Endothelial cell of umbilical vein (primary cell): ENCODE measurements around the gene ADGRL3. TPM values are rescaled to one million over a fixed set of nuclear protein-coding genes. Genes with fewer than 3 reads are reported as not detected.

Experiments used
- BruUV-seq: library from RNA; stranded (reverse); fragments of 400-500 nt; replicated peaks from 2 replicates; lab custom pipeline; 2021; lab: Mats Ljungman, UMichigan
- CTCF ChIA-PET: fragments of 300-600, 350-600 bp; sonication (Branson Sonifier 250); formaldehyde crosslinking; loops from one replicate; lab custom pipeline; 2021; ENCODE audit warnings: antibody characterized with exemption, inconsistent platforms; lab: Charles Lee
- POLR2A ChIA-PET: fragments of 300-600, 350-600 bp; sonication (Branson Sonifier 250); formaldehyde crosslinking; loops from one replicate; lab custom pipeline; 2021; ENCODE audit warnings: antibody characterized with exemption, inconsistent platforms; lab: Charles Lee
- DNase-seq: peaks from one replicate; pipeline ENCODE4 v3.0.0-alpha.2; 2011; ENCODE audit warnings: low read depth, low spot score
- FAIRE-seq: peaks from 2 replicates; lab custom pipeline; 2011; peaks lifted over from hg19 to GRCh38; lab: Jason Lieb, UNC
- H2AFZ ChIP-seq: 2 replicates; pipeline ENCODE4 v1.6.0; 2012; ENCODE audit warnings: low read depth, low read length, control low read depth, inconsistent platforms
- H3K27ac ChIP-seq: 2 replicates; pipeline ENCODE4 v1.5.1; 2011; ENCODE audit warnings: low read depth, mild to moderate bottlenecking, control low read depth, low read length, moderate library complexity; ENCODE audit not compliant: insufficient read depth
- H3K27me3 ChIP-seq, 2 experiments: 2 replicates each; pipeline versions ENCODE4 v1.6.0 to v1.6.1; 2011; ENCODE audit warnings: low read length in 2 of 2, mixed read lengths in 1 of 2; ENCODE audit not compliant: control insufficient read depth in 2 of 2, insufficient read depth in 2 of 2
- H3K36me3 ChIP-seq, 2 experiments: 2 replicates in 1 of 2; 3 replicates in 1 of 2; pipeline ENCODE4 v1.5.1; 2011; ENCODE audit warnings: low read length in 2 of 2, mild to moderate bottlenecking in 1 of 2, moderate library complexity in 1 of 2; ENCODE audit not compliant: control insufficient read depth in 2 of 2, insufficient read depth in 2 of 2; ENCODE audit errors: extremely low read depth in 1 of 2
- H3K4me1 ChIP-seq: 3 replicates; pipeline ENCODE4 v1.5.1; 2011; ENCODE audit warnings: mild to moderate bottlenecking, low read length; ENCODE audit not compliant: control insufficient read depth, insufficient read depth; ENCODE audit errors: extremely low read depth
- H3K4me2 ChIP-seq: 2 replicates; pipeline ENCODE4 v1.6.1; 2011; ENCODE audit warnings: low read length, control low read depth, mixed read lengths; ENCODE audit not compliant: insufficient read depth
- H3K4me3 ChIP-seq, 3 experiments: fragments of 200-600 bp in 1 of 3; sonication (generic), shearing (Covaris generic) in 1 of 3; replicated peaks in 1 of 3; 2 replicates each; pipeline ENCODE4 v1.5.1; 2011 to 2016; ENCODE audit warnings: control low read depth in 3 of 3, low read length in 3 of 3, mild to moderate bottlenecking in 2 of 3, inconsistent platforms in 1 of 3, low read depth in 1 of 3, moderate library complexity in 1 of 3; ENCODE audit not compliant: insufficient read depth in 1 of 3
- H3K79me2 ChIP-seq: 2 replicates; pipeline ENCODE4 v1.6.0; 2012; ENCODE audit warnings: low read length, inconsistent platforms; ENCODE audit not compliant: control insufficient read depth, insufficient read depth
- H3K9ac ChIP-seq: replicated peaks from 2 replicates; pipeline ENCODE3; 2011; ENCODE audit warnings: low read length, control low read depth; ENCODE audit not compliant: insufficient read depth; ENCODE audit errors: extremely low read depth
- H3K9me1 ChIP-seq: replicated peaks from 3 replicates; pipeline ENCODE4 v1.6.0; 2011; ENCODE audit warnings: mild to moderate bottlenecking, low read length; ENCODE audit not compliant: control insufficient read depth, insufficient read depth; ENCODE audit errors: extremely low read depth
- H3K9me3 ChIP-seq: replicated peaks from 2 replicates; pipeline ENCODE4 v1.5.1; 2012; ENCODE audit warnings: low read length, inconsistent platforms; ENCODE audit not compliant: control insufficient read depth, insufficient read depth
- H4K20me1 ChIP-seq: replicated peaks from 2 replicates; pipeline ENCODE3; 2011; ENCODE audit warnings: mild to moderate bottlenecking, low read length; ENCODE audit not compliant: control insufficient read depth, insufficient read depth; ENCODE audit errors: extremely low read depth
- CTCF ChIP-seq, 2 donors: IDR thresholded peaks; 1 replicate in 1 of 2; 2 replicates in 1 of 2; pipeline ENCODE4 v1.5.1; 2011; ENCODE audit warnings: low read length in 2 of 2, mild to moderate bottlenecking in 2 of 2, moderate library complexity in 2 of 2, control low read depth in 1 of 2, inconsistent platforms in 1 of 2, low read depth in 1 of 2; ENCODE audit not compliant: insufficient read depth in 1 of 2; ENCODE audit errors: extremely low read depth in 1 of 2
- EZH2 ChIP-seq: IDR thresholded peaks from 2 replicates; pipeline ENCODE4 v1.6.1; 2012; ENCODE audit warnings: borderline replicate concordance, low read depth, mild to moderate bottlenecking, moderate library complexity, low read length, inconsistent platforms; ENCODE audit not compliant: severe bottlenecking
- FOS ChIP-seq: IDR thresholded peaks from 2 replicates; pipeline ENCODE4 v1.6.1; 2011; ENCODE audit warnings: mild to moderate bottlenecking, low read length, moderate library complexity, borderline replicate concordance; ENCODE audit not compliant: insufficient read depth
- GATA2 ChIP-seq: IDR thresholded peaks from 2 replicates; pipeline ENCODE4 v1.7.0; 2011; ENCODE audit warnings: low read depth, mild to moderate bottlenecking, moderate library complexity, mixed read lengths, low read length; ENCODE audit not compliant: insufficient read length, insufficient read depth
- JUN ChIP-seq: IDR thresholded peaks from 2 replicates; pipeline ENCODE4 v1.6.1; 2011; ENCODE audit warnings: borderline replicate concordance, low read depth; ENCODE audit not compliant: insufficient read length, insufficient read depth
- MAX ChIP-seq: IDR thresholded peaks from 2 replicates; pipeline ENCODE4 v1.6.1; 2011; ENCODE audit not compliant: insufficient read depth, insufficient read length
- MYC ChIP-seq: IDR thresholded peaks from one replicate; pipeline ENCODE4 v1.6.1; 2011; ENCODE audit warnings: mild to moderate bottlenecking, low read depth, low read length
- POLR2A ChIP-seq: IDR thresholded peaks from 2 replicates; pipeline ENCODE4 v1.6.1; 2012; ENCODE audit warnings: low read depth, mild to moderate bottlenecking, control low read depth, low read length
- POLR2AphosphoS5 ChIP-seq: IDR thresholded peaks from 2 replicates; pipeline ENCODE4 v1.6.1; 2012; ENCODE audit warnings: low read depth, mild to moderate bottlenecking, control low read depth, low read length, moderate library complexity; ENCODE audit not compliant: insufficient read depth
- dilution Hi-C: fragments of 300-500 bp; cut with MboI; formaldehyde crosslinking; loops from one replicate; pipeline ENCODE4 v1.15.0; 2019; ENCODE audit warnings: low sequenced_read_pairs; ENCODE audit not compliant: extremely low pct_ligation_motif_present
- intact Hi-C: fragments of 100-400 bp; cut with micrococcal nuclease; formaldehyde crosslinking; loops from one replicate; pipeline ENCODE4 v1.10.0; 2022
- polyA plus RNA-seq, 4 experiments: library from polyadenylated mRNA; depleted of rRNA in 3 of 4; stranded (reverse) in 3 of 4; unstranded in 1 of 4; fragments of >200 nt; gene quantifications; 2 replicates each; pipeline versions ENCODE4 v1.2.1 to v1.2.3, GENCODE V29; 2011 to 2012; ENCODE audit warnings: missing spikeins in 1 of 4
- total RNA-seq: library from RNA; stranded (reverse); gene quantifications from 2 replicates; pipeline ENCODE4 v1.2.3, GENCODE V29; 2021

ADGRL3 gene
- total and polyA plus RNA-seq, 2 donors (not counting 3 experiments of a cell fraction or from before 2014, with no cell fraction given), result not detected

- no peak overlapping the region for H3K27ac ChIP-seq
- no peaks in the 10 kb centered on the region for H4K20me1 ChIP-seq
- ChIA-PET CTCF (no interaction called here), POLR2A (no interaction called here)
- H3K9ac ChIP-seq, result no peak overlapping the region
- H2AFZ ChIP-seq, result no peak overlapping the region
- no TSS peak for BruUV-seq
- H3K9me3 ChIP-seq, result no peaks in the 10 kb centered on the region
- no peak for TF ChIP-seq POLR2AphosphoS5
- TF ChIP-seq CTCF (IDR thresholded peaks at IDR 0.05; ENCODE audit: extremely low read depth in 1 of 2, insufficient read depth in 1 of 2, low read depth in 1 of 2, low read length in 2 of 2), result no peak
- H3K79me2 ChIP-seq, result no peaks in the 10 kb centered on the region
- DNase-seq, result no peak
- no peaks in the 10 kb centered on the region for H3K9me1 ChIP-seq
- intact Hi-C loops, result no loop called here
- dilution Hi-C loops, result no loop called here
- H3K4me1 ChIP-seq, result no peaks in the 10 kb centered on the region
- FAIRE-seq, result no peak
- H3K4me3 ChIP-seq, result no peak overlapping the region
- H3K36me3 ChIP-seq, result no peaks in the 10 kb centered on the region
- H3K4me2 ChIP-seq, result no peak overlapping the region
- H3K27me3 ChIP-seq, result no peaks in the 10 kb centered on the region
Observed at GRCh38 chr4:61239250-61239649, 39.1 kb downstream of the ADGRL3 start.

- H3K4me2 ChIP-seq, result no peak overlapping the region
- H3K4me3 ChIP-seq, result no peak overlapping the region
- H3K27ac ChIP-seq, result no peak overlapping the region
- intact Hi-C loops, result no loop called here
- BruUV-seq, result no TSS peak
- TF ChIP-seq FOS (no peak), MAX (no peak), POLR2AphosphoS5 (no peak), POLR2A (no peak), MYC (no peak), CTCF (IDR thresholded peaks at IDR 0.05; ENCODE audit: extremely low read depth in 1 of 2, insufficient read depth in 1 of 2, low read depth in 1 of 2, low read length in 2 of 2) (no peak), JUN (no peak), GATA2 (no peak), EZH2 (no peak)
- H3K27me3 ChIP-seq, result no peaks in the 10 kb centered on the region
- ChIA-PET POLR2A (no interaction called here), CTCF (no interaction called here)
- H3K9me3 ChIP-seq, result no peaks in the 10 kb centered on the region
- no peaks in the 10 kb centered on the region for H3K79me2 ChIP-seq
- H3K36me3 ChIP-seq, result no peaks in the 10 kb centered on the region
- H4K20me1 ChIP-seq, result no peaks in the 10 kb centered on the region
- H3K9me1 ChIP-seq, result no peaks in the 10 kb centered on the region
- DNase-seq (no peak), FAIRE-seq (no peak)
- H3K9ac ChIP-seq, result no peak overlapping the region
- no peaks in the 10 kb centered on the region for H3K4me1 ChIP-seq
- H2AFZ ChIP-seq, result no peak overlapping the region
- dilution Hi-C loops, result no loop called here
Observed at GRCh38 chr4:61243962-61244361, 43.8 kb downstream of the ADGRL3 start.
